ENCODE results near the gene ZNF322. TPM values are rescaled to one million over a fixed set of nuclear protein-coding genes. Genes with fewer than 3 reads are reported as not detected.
"Not testable (repeated sequence)": the region's sequence is repeated elsewhere in the genome, so short reads cannot be mapped to it uniquely, and the experiment has no call there.

ZNF322 gene
- total and polyA plus RNA-seq, 2 of the 8 experiments (the other 6 are each of a cell fraction or from before 2014, with no cell fraction given), result 5.3 to 35.0 TPM

DNA sequence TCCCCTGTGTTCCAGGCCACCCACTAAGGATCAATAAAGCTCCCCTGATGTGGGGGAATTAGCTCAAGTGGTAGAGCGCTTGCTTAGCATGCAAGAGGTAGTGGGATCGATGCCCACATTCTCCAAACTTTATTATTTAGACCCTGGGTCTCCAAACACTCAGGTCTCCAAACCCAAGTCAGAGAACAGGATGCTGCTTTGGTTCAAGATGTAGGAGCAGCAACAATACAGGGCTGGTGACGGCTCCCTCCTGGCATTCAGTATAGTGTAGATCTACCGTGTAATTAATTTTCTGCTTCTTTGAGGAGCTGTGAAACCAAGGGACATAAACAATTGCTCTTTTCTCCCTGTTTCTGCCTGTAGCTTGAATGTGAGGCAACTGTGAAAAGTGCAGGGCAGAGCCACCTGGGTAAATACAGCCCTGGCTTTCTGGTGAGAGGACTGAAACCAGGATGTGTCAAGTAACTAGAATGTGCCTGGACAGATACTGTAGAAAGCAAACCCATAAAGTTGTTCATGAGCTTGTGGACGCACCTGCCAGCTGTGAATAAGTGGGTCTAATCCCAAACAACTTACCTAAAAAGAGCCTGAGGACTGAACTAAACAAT is 23.0 kb upstream of the ZNF322 start:
- H3K4me3 ChIP-seq (ENCODE audit: extremely low read depth in 1 of 4, insufficient read depth in 2 of 4, low read depth in 3 of 4, low read length in 4 of 4); H3K23me2 ChIP-seq (ENCODE audit: low read depth, low read length); H2BK15ac ChIP-seq (ENCODE audit: low read length); CTCF ChIA-PET (ENCODE audit: partially characterized antibody); H3K4ac ChIP-seq (replicated peaks; ENCODE audit: insufficient read length, low read depth, low read length); H2BK120ac ChIP-seq (replicated peaks; ENCODE audit: low read depth, low read length); H2AK5ac ChIP-seq (ENCODE audit: low read depth, low read length); H3K27ac ChIP-seq (ENCODE audit: low read depth, low read length); H4K91ac ChIP-seq (replicated peaks; ENCODE audit: insufficient read length, low read length); H3K79me2 ChIP-seq (ENCODE audit: control insufficient read depth in 1 of 2, insufficient read depth in 2 of 2, low read length in 2 of 2); H2BK12ac ChIP-seq (ENCODE audit: low read depth, low read length); H2BK5ac ChIP-seq (ENCODE audit: low read depth, low read length); H3K4me2 ChIP-seq (ENCODE audit: insufficient read depth in 1 of 2, low read depth in 2 of 2, low read length in 2 of 2); H3K23ac ChIP-seq (ENCODE audit: insufficient read length); H3K14ac ChIP-seq (ENCODE audit: insufficient read length); H3K36me3 ChIP-seq (ENCODE audit: control insufficient read depth in 2 of 4, insufficient read depth in 4 of 4, low read length in 3 of 4); DNase-seq (ENCODE audit: low read depth in 1 of 2, low spot score in 2 of 2); H3K9ac ChIP-seq (replicated peaks in 1 of 4; ENCODE audit: extremely low read depth in 1 of 4, low read depth in 3 of 4, low read length in 3 of 4); FAIRE-seq; H3K4me1 ChIP-seq (replicated peaks in 1 of 4; ENCODE audit: control insufficient read depth in 3 of 4, insufficient read depth in 4 of 4, low read length in 3 of 4); H3K18ac ChIP-seq (ENCODE audit: extremely low read depth, low read length); H2AFZ ChIP-seq (ENCODE audit: low read length); H4K20me1 ChIP-seq (replicated peaks in 1 of 2; ENCODE audit: control insufficient read depth in 1 of 2, insufficient read depth in 2 of 2, low read length in 2 of 2); H3K9me3 ChIP-seq (ENCODE audit: insufficient read depth in 2 of 2, low read depth in 1 of 2, low read length in 1 of 2); POLR2A ChIA-PET (ENCODE audit: partially characterized antibody); H3K27me3 ChIP-seq (replicated peaks in 1 of 4; ENCODE audit: control insufficient read depth in 3 of 4, extremely low read depth in 1 of 4, insufficient read depth in 3 of 4, low read length in 3 of 4); H4K5ac ChIP-seq (ENCODE audit: insufficient read length, low read depth, low read length); H3K56ac ChIP-seq (replicated peaks; ENCODE audit: insufficient read length, low read depth, low read length); H2BK20ac ChIP-seq (ENCODE audit: low read length); H4K8ac ChIP-seq (ENCODE audit: extremely low read depth, insufficient read depth, low read length); H3K79me1 ChIP-seq (ENCODE audit: low read depth, low read length): not testable (repeated sequence)
- WGBS, 2 experiments (ENCODE audit: extremely low coverage in 1 of 2, insufficient coverage in 1 of 2, insufficient read length in 1 of 2, insufficient replicate concordance in 2 of 2, low coverage in 1 of 2, low lambda C conversion rate in 2 of 2, missing lambda C conversion rate in 1 of 2), result no CpG with 5 or more reads among the region's 5 CpGs

- H4K5ac ChIP-seq (ENCODE audit: insufficient read length, low read depth, low read length); H3K23me2 ChIP-seq (ENCODE audit: low read depth, low read length); H2BK120ac ChIP-seq (replicated peaks; ENCODE audit: low read depth, low read length); H3K18ac ChIP-seq (ENCODE audit: extremely low read depth, low read length); H3K27me3 ChIP-seq (replicated peaks in 1 of 4; ENCODE audit: control insufficient read depth in 3 of 4, extremely low read depth in 1 of 4, insufficient read depth in 3 of 4, low read length in 3 of 4); H2BK20ac ChIP-seq (ENCODE audit: low read length); CTCF ChIA-PET (ENCODE audit: partially characterized antibody); H3K23ac ChIP-seq (ENCODE audit: insufficient read length); H3K79me2 ChIP-seq (ENCODE audit: control insufficient read depth in 1 of 2, insufficient read depth in 2 of 2, low read length in 2 of 2); H3K9me3 ChIP-seq (ENCODE audit: insufficient read depth in 2 of 2, low read depth in 1 of 2, low read length in 1 of 2); FAIRE-seq; H2AK5ac ChIP-seq (ENCODE audit: low read depth, low read length); H3K27ac ChIP-seq (ENCODE audit: low read depth, low read length); H3K56ac ChIP-seq (replicated peaks; ENCODE audit: insufficient read length, low read depth, low read length); POLR2A ChIA-PET (ENCODE audit: partially characterized antibody); H3K4ac ChIP-seq (replicated peaks; ENCODE audit: insufficient read length, low read depth, low read length); H2BK12ac ChIP-seq (ENCODE audit: low read depth, low read length); H3K14ac ChIP-seq (ENCODE audit: insufficient read length); H4K20me1 ChIP-seq (replicated peaks in 1 of 2; ENCODE audit: control insufficient read depth in 1 of 2, insufficient read depth in 2 of 2, low read length in 2 of 2); H2AFZ ChIP-seq (ENCODE audit: low read length); H3K4me1 ChIP-seq (replicated peaks in 1 of 4; ENCODE audit: control insufficient read depth in 3 of 4, insufficient read depth in 4 of 4, low read length in 3 of 4); H3K9ac ChIP-seq (replicated peaks in 1 of 4; ENCODE audit: extremely low read depth in 1 of 4, low read depth in 3 of 4, low read length in 3 of 4); H3K79me1 ChIP-seq (ENCODE audit: low read depth, low read length); H2BK5ac ChIP-seq (ENCODE audit: low read depth, low read length); H3K36me3 ChIP-seq (ENCODE audit: control insufficient read depth in 2 of 4, insufficient read depth in 4 of 4, low read length in 3 of 4); H3K4me3 ChIP-seq (ENCODE audit: extremely low read depth in 1 of 4, insufficient read depth in 2 of 4, low read depth in 3 of 4, low read length in 4 of 4); H2BK15ac ChIP-seq (ENCODE audit: low read length); DNase-seq (ENCODE audit: low read depth in 1 of 2, low spot score in 2 of 2); H4K8ac ChIP-seq (ENCODE audit: extremely low read depth, insufficient read depth, low read length); H4K91ac ChIP-seq (replicated peaks; ENCODE audit: insufficient read length, low read length); H3K4me2 ChIP-seq (ENCODE audit: insufficient read depth in 1 of 2, low read depth in 2 of 2, low read length in 2 of 2): not testable (repeated sequence)
- whole genome bisulfite sequencing, 2 experiments (ENCODE audit: extremely low coverage in 1 of 2, insufficient coverage in 1 of 2, insufficient read length in 1 of 2, insufficient replicate concordance in 2 of 2, low coverage in 1 of 2, low lambda C conversion rate in 2 of 2, missing lambda C conversion rate in 1 of 2), result no CpG with 5 or more reads among the region's 5 CpGs
Measured at GRCh38 chr6:26673287-26673686, 13.7 kb upstream of the ZNF322 start.

All from H1 (cell line).